MV-4-11 (cell line): Measurements from ENCODE around the gene NOX3.

Experiments used
- DNase-seq: peaks from one replicate; lab custom pipeline; 2025; lab: John Stamatoyannopoulos, UW

The NOX3 gene

DNA sequence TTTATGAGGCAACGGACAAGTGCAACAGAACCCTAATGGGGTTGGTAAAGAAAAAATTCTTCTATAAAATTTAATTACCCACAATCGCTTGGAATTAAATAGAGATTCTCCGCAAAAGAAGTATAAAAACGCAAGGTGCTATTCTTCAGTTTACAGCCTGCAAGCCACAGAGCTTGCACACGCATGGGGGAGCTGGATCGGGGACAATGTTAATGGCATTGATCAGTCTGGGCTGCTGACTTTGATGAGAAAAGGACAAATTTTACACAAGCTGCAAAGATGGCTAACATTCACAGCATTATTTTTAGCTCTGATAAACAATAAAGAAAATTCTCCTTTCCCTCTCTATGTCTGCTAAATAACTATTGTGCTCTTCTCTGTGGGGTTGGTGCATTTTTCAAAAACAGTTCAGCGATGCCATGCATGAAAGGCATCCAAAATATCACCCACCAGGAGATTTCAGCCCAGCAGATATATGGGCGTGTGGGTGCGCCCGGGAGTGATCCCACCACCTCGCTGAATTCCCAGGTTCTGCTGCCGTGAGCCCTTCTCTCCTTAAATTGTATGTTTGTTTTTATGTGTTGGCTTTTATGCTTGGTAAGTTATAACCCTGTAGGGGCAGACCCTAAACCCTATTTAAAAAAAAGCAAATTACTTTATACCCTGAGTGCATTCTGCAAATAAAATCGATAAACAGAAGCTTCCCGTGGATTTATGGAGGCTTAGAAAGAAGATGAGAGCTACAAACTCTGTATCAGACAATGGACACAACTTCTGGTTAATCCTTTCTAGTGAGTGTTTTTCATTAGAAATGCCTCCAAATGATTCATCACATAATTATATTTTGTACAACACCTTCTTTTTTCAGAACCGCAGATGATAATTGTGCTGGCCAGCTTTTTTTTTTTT is 55.6 kb downstream of the NOX3 start:
- DNase-seq = no peak

DNA sequence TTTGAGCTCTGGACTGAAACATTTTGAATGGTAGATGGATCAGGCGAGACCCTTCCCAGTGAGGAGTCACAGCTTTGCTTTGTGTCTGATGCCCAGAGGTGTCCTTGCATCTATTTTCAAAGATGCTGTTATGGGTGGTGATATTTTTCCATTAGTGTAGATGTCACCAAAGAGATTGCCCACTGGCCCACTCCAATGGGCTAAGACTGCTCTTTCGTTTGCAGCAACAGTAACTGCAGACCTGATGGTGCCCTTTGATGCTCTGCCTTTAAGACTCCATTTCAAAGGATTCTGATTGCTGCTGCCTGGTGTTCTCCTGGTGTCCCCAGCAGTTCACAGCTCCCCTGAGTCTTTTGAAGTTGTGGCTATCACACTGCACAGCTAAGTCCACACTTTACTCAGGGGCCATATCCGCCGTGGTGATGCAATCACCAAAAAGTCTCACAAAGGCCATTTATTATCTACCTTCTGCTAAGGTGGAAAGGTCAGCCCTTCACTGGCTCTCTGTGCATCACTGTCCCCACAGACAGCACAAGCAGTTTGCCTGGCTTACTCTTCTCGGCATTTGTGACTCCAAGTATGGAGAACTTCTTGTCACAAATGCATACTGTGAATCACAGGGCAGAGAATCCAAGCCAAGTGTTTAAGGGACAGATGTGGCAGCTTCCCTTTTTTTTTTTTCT is 56.4 kb downstream of the NOX3 start:
- peak; percentile 83 for DNase-seq

DNA sequence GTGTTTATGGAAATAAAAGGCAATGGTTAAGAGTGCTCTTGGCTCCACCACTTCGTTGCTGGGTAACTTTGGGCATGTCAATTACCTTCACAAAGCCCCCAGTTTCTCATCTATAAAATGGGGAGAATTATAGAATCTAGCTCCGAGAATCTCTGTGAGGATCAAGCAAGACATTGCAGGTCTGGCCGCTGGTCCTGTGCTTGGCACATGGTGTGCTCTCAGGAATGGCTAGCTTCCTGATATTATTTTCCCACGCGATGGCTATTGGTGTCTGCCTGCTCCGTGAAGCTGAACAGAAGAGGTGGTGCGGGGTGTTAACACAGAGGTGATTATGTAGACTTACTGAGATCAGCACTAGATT is 57.0 kb downstream of the NOX3 start:
- no peak for DNase-seq

DNA sequence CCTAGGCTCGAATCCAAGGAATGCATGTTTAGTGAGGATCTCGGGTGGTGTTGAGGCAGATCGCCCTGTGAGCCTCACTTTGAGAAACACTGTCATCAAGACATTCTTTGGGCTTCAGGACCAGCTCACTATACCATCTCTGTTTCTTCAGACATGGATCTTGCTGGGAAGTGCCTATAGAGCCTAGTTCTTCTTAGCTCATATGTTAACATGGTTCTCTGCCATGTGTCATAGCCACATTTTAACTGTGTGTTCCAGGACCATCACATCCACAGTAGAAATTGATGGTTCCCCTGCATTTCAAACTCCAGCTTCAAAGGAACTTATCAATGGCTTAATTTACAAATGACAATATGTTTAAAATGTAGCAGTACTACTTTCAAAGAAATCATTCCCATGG is 57.4 kb downstream of the NOX3 start:
- DNase-seq = no peak

DNA sequence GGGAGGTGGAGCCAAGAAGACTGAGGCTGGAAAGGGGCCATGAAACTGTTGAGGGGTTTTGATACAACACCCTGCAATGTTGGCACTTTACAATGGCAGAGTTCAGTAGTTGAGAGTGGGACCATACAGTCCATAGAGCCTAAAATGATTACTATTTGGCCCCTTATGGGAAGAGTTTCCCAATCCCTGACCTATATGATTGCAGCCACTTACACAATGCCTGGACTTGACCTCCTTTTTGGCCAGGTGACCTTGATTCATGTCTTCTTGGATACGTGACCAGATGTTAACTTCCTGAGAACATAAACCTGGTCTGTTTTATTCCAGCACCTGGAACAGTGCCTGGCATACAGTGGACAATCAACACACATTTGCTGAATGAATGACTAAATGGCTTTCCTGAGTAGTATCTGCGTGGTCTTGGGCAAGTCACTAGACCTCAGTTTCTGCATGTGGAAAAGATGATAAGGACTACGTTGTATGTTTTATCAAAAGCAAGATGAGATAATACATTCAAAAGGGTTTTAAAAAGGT is 58.4 kb downstream of the NOX3 start:
- no peak for DNase-seq

DNA sequence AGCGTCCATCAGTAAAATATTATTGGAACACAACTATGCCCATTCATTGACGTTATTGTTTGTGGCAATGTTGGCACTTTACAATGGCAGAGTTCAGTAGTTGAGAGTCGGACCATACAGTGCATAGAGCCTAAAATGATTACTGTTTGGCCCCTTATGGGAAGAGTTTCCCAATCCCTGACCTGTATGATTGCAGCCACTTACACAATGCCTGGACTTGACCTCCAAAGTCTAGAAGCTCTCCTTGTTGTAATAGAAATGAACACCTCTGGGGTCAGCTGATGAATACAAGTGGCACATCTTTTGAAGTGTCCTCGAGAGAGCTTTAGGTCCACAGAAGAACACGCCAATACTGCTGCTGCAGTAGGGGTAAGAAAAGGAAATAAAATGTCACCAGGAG is 59.0 kb downstream of the NOX3 start:
- no peak for DNase-seq

DNA sequence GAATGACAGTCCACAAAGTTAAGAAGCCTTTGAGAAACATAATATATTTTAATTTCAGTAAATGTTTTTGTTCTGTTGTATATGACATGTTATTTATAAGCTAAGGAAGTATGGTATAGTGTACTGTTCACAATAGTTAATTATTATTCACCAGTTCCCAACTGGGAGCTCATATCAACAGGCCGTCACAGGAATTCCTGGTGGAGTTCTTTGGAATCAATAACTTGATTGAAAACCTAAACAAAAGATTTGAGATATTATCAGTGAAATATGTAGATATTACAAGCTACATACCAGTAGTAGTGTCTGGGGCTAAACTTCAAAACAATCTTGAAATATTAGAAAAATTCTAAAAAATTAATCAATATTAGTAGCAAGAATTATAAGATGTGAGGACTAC is 60.3 kb downstream of the NOX3 start:
- DNase-seq = no peak

DNA sequence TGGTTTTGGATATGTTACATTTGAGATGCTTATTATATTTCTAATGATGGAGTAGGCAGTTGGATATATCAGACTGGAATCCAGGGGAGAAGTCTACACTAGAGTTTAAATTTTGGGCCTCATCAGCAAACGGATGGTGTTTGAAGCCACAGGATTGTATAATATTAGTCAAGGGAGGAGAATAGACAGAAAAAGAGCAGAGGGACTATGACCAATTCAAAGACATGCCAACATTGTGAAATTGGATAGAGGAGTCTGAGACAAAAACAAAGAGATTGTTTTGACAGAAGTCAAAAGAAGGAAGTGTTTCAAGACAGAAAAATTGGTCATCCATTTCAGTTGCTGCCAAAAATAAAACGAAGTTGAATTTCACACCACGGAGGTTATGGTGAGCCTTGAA is 66.5 kb downstream of the NOX3 start:
- peak; percentile 95 for DNase-seq

DNA sequence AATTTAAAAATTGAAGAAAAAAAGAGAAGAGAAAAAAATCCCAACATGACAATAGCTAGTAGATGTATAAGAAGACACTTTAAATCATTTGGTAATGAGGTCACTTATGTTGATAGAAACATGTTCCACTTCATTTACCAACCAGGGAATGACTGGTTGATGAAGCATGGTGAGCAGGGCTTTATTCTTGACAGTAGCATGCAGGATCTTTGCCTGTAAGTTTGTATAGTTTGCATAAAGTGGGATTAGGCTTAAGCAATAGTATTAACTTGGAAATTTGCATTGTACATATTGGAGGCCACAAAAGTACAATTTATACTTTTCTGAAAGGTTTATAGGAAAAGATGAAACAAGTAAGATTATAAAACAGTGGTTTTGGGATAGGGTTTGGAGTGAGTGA is 67.0 kb downstream of the NOX3 start:
- no peak for DNase-seq

DNA sequence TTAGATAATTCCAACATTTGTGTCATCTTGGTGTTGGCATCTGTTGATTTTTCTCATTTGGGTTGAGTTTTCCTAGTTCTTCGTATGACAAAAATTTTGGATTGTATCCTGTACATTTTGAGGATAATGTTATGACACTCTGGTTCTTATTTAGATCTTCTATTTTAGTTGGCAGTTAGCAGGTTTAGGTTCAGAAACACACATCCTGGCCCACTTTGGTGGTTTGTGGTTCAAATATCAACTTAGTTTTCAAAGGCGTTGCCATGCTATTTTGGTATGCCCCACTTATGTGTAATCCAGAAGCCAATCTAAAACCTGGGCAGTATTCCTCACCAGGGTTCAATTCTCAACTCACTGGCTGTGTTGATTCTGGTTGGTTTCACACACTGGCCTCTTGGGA is 68.2 kb downstream of the NOX3 start:
- peak; percentile 10 for DNase-seq

DNA sequence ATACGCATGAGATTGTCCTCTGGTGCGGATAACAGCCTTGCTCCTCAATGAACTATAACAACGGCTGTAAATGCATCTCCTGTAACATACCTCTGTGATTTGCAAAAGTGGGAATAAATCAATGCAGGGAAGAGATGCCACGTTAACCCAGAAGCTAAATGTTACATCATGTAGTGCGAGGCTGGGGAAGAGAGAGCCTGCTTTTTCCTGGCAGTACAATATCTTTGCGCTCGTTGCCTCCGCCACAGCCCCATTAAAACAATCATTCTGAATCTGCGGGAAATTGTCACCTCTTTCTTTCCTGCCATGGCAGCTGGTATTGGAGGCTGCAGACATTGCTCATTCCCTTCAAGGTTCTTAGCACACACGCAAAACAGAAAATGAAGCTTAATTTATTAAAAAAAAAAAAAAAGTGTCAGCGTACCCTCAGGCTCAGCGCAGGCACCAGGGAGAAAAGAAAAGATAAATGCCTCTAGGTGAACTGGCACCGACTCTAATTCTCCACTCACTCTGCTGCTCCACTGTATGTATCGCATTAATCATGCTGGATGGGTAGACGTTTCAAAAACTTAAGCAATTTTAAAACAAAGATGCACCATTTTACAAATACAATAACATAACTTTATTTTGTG is 71.2 kb downstream of the NOX3 start:
- no peak for DNase-seq

DNA sequence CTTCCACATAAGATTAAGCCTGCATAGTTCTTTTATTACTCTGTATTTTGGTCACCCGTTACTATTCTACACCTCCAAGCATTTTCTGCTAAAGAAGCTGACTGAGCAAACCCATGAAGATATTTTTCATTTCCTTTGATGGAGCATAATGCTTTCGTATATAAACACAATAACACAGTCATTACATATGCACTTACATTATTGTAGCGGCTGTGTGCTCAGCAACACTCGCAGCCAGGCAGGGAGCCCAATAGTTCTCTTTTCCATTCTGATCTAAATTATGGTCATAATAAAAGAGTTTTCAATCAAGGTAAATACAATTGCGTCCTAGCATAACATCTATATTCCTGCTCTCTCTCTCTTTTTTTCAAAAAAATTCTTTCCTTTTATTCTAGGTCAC is 71.7 kb downstream of the NOX3 start:
- no peak for DNase-seq

DNA sequence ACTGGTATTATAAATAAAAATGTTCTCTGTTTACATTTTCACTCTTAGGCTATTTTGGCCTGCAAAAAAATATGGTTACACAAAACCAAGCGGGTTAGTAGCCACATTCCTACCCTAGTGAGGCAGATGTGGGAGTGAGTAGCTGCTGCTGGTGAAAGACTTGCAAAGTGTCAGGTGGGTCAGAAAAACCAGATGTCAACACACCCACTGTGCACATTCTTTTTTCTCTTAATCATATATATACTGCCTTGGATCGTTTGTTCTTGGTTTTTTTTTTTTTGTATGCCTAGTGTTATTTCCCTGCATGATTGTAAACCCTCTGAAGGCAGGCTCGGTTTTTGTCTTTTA is 73.3 kb downstream of the NOX3 start:
- DNase-seq = no peak

DNA sequence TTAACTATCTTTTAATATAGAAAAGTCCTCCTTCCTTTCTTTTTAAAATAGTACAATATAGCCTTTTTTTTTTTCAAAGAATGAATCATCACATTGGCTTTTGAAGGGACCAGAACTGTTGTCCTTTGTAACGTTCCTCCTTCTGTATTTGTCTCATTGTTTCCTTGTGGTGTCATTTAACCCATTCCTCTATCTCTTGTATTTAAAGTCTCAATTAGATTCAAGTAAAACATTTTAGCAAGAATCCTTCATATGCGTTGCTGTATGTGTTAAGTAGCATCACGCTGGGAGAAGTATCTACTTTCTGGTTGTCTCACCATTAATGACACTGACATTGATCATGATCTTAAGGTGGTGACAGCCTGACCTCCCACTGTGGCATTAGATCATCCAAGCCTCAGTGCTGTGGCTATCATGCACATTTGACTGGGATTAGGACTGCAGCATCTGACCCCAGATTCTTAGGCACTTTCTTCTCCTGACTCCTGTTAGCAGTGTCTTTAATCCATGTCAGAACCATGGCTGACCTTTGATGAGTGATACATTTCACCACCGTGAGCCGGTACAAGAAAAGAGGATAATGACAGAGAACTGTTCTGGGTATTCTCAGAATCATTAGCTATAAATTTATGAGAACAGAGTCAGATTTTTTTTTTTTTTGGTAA is 73.8 kb downstream of the NOX3 start:
- DNase-seq = peak; percentile 47

DNA sequence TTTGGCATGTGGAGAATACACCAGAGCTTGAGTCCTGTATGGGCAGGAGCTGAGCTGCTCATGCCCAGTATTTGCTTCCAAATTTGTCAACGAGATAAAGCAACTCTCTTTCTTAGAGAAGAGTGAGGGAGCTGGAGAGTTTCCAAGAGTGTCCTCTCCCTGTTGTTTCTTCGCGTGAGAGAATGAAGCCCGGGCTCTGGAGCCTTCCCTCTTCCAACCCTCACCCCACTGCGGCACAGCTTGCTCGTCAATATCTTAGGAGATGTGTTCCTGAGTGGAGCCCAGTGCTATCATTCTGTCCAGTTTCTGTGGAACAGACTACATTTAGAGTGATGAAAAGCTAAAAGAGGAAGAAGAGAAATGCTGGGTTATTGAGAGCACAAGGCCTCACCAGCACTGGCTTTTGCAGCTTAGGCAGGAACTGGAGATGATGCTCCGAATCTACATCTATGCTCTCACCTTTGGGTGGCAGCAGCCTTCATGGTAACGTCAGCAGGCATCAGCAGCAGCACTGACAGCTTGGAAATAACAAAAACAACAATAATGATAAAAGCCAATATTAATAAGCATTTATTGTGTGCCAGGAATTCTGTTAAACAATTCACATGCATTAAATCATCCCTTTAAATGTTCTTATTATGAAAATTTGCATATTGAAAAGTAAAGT is 74.8 kb downstream of the NOX3 start:
- DNase-seq = peak; percentile 26

DNA sequence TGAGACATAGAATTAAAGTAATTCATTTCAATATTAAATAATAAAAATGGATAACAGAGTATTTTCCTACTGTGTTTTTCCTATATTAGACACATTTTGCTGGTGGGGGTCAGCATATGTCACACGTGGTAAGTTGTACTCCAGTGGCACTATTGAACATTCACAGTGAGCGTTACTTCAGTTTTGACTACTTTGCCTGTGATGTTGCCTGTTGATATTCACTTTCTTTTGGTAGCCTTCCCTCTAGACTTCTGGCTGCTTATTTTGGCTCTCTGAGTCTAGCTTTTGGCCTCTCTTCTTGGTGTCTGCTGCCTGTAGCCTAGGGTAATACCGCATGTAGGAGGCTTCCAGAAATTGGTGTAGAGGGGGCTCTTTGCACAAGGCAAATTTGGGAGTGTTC is 76.9 kb downstream of the NOX3 start:
- no peak for DNase-seq

DNA sequence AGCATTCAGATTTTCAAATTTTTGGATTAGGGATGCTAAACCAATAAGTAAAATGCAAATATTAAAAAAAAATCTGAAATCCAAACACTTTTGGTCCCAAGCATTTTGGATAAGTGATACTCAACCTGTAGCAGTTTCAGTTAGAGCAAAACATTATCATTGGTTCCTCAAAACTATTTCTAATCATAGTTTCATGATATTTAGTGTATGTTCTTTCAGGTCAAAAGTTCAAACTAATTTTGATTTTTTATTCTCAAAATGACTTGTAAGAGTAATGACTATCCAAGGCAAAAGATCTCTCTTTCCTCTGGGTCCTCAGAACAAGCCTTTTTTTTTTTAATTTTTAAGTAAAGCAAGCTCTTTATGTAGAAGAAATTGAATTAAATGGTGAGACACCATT is 77.4 kb downstream of the NOX3 start:
- DNase-seq = no peak

DNA sequence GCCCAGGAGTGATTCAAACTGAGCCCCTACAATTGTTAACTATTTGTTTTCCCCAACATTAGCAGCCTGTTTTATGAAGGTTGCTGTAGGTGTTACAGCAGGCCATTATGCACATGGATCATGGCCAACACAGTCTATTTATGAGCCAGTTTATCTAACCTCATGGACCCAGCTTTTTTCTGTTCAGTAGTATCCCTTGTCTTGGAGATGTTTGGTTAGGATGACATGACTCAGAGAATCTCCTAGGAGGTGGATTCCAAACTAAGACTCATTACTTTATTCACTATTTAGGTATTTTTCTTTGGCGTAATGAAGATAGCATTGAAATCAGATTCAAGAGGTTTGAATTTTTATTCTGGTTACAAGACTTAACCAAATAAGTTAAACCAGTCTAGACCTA is 78.6 kb downstream of the NOX3 start:
- DNase-seq = no peak

DNA sequence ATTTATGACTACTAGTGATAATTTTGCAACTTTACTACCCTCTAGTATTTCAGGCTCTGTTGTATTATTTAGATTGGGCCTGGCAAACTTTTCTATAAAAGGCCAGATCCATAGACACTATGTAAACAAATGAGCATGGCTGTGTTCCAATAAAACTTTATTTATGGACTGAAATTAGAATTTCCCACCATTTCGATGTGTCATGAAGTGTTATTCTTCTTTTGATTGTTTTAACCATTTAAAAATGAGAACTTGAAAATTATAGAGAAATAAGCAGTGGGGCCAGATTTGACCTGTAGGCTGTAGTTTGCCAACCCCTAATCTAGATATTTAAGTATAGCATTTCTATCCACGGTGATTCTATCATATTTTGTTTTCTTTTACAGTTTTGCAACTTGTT is 79.8 kb downstream of the NOX3 start:
- no peak for DNase-seq

DNA sequence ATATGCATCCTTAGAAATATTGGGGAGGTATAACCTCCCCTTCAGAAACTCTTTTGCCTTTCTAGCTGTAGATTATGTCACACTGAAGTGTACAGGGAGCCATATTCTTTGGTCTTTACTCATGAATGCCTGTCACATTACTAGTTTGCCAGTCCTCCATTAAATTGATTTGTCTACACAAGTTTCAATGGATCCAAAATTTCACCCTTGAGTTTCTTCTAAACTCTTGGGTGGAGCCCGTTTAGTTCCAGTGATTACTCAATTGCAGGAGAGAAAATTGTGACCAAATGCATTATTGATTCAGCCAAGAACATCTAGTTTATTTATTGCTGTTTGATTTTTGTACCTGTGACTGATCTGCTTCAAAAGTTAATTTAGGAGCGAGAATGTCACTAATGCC is 81.0 kb downstream of the NOX3 start:
- no peak for DNase-seq

DNA sequence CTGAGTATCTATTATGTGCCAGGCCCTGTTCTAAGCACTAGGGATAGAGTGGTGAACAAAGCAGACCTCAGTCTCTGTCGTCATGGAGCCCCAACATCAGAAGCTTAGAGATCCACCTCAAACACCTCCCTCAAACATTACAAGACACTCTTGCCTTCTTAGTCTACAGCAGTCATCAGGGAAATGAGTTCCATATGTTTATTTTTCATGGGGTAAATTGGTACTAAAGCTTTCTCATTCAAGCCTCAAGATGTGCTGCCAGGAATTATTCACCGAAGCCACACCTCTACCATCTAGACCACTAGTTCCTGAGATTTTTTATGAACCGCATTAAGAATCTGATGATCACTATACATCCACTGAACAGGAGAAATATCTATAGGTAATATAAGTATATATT is 82.4 kb downstream of the NOX3 start:
- no peak for DNase-seq

DNA sequence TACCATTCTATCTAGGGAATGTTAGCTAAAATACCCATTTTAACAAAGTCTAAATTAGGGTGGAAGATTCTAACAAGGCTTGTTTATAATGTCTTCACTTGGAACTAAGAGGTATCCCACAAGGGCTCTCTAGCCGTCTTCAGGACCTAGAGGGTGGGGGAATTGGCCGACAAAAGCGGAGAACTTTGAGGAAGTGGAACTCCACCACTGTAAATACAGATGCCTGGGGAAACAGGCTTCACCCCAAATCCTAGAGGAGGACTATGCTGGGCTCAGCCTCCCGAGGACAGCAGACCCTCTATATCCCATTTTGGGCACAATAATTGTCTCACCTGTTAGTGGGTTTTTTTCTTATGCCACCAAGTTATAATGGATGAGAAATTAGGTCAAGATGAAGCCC is 83.4 kb downstream of the NOX3 start:
- DNase-seq = peak; percentile 59
